Neural crest cell (in vitro differentiated cells): ENCODE results near the gene ALOX15. TPM values are rescaled to one million over a fixed set of nuclear protein-coding genes. Genes with fewer than 3 reads are reported as not detected.
"Not testable (repeated sequence)": the region's sequence is repeated elsewhere in the genome, so short reads cannot be mapped to it uniquely, and the experiment has no call there.

Experiments
- DNase-seq: peaks from one replicate; pipeline ENCODE4 v3.0.0; 2021; ENCODE audit warnings: low read depth, mixed read lengths, low spot score
- H3K27ac Mint-ChIP-seq: one replicate; pipeline ENCODE4 v1.8.0; 2021; ENCODE audit warnings: mild to moderate bottlenecking, mixed read lengths; ENCODE audit not compliant: unreplicated experiment
- H3K27me3 Mint-ChIP-seq: 2 replicates; pipeline ENCODE4 v1.8.0; 2021; ENCODE audit warnings: low read depth, mild to moderate bottlenecking, mixed read lengths
- H3K36me3 Mint-ChIP-seq: 2 replicates; pipeline ENCODE4 v1.8.0; 2021; ENCODE audit warnings: low read depth, mild to moderate bottlenecking, mixed read lengths
- H3K4me1 Mint-ChIP-seq: 2 replicates; pipeline ENCODE4 v1.8.0; 2021; ENCODE audit warnings: mixed read lengths
- H3K4me3 Mint-ChIP-seq: one replicate; pipeline ENCODE4 v1.8.0; 2021; ENCODE audit warnings: mild to moderate bottlenecking, mixed read lengths
- H3K9me3 Mint-ChIP-seq: 2 replicates; pipeline ENCODE4 v1.8.0; 2021; ENCODE audit warnings: mixed read lengths
- total RNA-seq: library from RNA; stranded (reverse); gene quantifications from 2 replicates; pipeline ENCODE4 v1.2.1, GENCODE V29; 2021
- TF ChIP-seq, protein P1 (sequence below): fragments of 200-600 bp; sonication (generic); conservative IDR thresholded peaks from 2 replicates; pipeline ENCODE4 v1.5.0; 2021; ENCODE audit warnings: antibody characterized with exemption, mild to moderate bottlenecking

The ALOX15 gene
- total RNA-seq, 1 donor from 2014 or later: 0.33 TPM

DNA sequence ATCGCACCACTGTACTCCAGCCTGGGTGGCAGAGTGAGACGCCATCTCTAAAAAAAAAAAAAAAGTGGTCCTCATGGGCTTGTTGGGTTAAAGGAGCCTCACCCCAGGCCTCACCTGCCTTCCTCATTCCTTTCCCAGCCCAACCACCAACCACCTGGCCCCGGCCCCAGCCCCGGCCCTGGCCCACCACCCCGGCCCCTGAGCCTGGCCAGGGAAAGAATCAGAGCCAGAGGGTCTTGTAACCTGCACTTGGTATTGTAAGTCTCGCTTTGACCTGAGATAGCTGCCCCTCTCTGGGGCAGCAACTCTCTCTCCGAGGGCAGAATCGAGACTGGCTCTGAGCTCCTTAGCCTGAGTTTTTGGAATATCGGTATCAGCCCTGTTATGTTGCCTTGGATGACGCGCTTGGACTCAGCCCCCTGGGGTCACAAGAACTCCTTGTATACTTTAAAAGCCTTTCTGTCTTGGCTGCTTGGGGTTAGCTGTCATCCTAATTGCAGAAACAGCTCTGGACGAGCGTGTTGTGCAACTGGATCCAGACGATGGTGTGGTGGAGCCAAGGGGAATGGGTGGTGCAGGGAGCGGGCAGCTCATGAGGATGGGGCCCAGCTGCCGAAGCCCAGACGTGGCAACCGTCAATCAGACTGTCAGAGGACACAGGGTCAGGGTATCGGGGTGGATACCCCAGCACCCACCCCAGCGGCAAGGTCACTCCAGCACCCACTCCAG, 42.5 kb downstream of the ALOX15 start:
- TF ChIP-seq, protein P1, sequence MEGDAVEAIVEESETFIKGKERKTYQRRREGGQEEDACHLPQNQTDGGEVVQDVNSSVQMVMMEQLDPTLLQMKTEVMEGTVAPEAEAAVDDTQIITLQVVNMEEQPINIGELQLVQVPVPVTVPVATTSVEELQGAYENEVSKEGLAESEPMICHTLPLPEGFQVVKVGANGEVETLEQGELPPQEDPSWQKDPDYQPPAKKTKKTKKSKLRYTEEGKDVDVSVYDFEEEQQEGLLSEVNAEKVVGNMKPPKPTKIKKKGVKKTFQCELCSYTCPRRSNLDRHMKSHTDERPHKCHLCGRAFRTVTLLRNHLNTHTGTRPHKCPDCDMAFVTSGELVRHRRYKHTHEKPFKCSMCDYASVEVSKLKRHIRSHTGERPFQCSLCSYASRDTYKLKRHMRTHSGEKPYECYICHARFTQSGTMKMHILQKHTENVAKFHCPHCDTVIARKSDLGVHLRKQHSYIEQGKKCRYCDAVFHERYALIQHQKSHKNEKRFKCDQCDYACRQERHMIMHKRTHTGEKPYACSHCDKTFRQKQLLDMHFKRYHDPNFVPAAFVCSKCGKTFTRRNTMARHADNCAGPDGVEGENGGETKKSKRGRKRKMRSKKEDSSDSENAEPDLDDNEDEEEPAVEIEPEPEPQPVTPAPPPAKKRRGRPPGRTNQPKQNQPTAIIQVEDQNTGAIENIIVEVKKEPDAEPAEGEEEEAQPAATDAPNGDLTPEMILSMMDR: no peak
- DNase-seq: no peak
- no peak overlapping the region for H3K4me3 Mint-ChIP-seq
- H3K9me3 Mint-ChIP-seq: no peaks in the 10 kb centered on the region
- H3K36me3 Mint-ChIP-seq: no peaks in the 10 kb centered on the region
- H3K27ac Mint-ChIP-seq: no peak overlapping the region
- H3K27me3 Mint-ChIP-seq: peaks cover 5% of the 10 kb centered on the region
- peaks cover 36% of the 10 kb centered on the region for H3K4me1 Mint-ChIP-seq

DNA sequence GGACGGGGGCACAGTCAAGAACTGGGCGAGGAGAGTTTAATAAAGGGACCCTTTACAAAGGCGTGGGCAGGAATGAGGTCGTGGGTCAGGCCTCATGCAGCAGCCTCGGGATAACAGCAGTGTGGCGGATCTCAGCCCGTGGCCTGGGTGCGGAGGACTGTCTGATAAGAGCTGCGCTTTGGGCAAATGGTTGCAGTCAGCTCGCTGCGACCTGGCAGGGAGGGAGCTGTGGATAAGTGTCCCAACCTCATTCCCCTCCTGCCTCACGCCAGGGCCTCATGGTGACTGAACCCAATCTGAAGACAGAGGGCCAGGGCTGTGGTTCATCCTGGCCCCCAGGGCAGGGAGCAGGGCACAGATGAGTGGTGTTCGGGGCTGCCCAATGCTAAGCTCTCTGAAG, 43.5 kb downstream of the ALOX15 start:
- Mint-ChIP-seq H3K27ac (no peak overlapping the region), H3K36me3 (no peaks in the 10 kb centered on the region), H3K4me3 (no peak overlapping the region), H3K27me3 (peaks cover 5% of the 10 kb centered on the region), H3K9me3 (no peaks in the 10 kb centered on the region), H3K4me1 (peaks cover 41% of the 10 kb centered on the region)
- no peak for DNase-seq
- TF ChIP-seq, protein P1: no peak

DNA sequence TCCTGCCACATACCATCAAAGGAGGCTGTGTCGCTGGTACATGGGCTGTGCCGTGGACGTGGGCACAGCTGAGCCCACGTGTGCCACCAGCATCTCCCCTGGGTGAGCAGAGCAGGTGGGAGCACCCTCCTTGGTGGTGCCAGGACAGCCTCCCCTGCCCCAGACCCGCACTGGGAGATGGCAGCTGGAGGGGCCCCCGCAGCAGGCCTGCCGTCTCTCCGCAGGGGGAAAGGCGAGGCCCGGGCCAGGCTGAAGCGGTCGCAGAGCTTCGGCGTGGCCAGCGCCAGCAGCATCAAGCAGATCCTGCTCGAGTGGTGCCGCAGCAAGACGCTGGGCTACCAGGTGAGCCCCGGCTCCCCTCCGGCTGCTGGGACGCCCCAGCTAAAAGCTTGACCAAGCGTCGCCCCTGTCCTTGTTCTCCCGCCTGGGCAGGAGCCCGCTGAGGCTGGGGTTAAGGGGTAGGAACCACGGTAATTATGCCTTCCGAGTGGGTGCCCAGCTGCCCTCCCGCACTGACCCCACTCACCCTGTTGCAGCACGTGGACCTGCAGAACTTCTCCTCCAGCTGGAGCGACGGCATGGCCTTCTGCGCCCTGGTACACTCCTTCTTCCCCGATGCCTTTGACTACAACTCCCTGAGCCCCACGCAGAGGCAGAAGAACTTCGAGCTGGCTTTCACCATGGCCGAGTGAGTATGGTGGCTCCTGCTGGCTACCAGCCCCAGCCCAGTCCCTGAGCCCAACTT, 44.7 kb downstream of the ALOX15 start:
- H3K27me3 Mint-ChIP-seq: peaks cover 8% of the 10 kb centered on the region

DNA sequence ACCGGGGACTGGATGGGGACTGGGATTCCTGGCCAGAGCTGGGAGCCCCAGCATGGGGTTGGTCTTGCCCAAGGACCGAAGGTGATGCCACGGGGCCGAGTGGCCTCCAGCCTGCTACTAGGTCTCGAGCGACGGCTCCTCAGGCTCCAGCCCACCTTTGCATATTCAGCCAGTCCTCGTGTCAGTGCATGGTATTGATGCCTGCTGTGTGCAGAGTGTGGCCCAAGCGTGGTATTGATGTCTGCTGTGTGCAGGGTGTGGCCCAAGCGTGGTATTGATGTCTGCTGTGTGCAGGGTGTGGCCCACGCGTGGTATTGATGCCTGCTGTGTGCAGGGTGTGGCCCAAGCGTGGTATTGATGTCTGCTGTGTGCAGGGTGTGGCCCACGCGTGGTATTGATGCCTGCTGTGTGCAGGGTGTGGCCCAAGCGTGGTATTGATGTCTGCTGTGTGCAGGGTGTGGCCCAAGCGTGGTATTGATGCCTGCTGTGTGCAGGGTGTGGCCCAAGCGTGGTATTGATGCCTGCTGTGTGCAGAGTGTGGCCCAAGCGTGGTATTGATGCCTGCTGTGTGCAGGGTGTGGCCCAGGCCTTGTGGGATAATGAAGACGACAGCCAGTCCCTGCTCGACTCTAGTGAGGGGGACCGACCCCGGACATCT, 45.7 kb downstream of the ALOX15 start:
- H3K4me3 Mint-ChIP-seq, DNase-seq, H3K9me3 Mint-ChIP-seq, H3K36me3 Mint-ChIP-seq, H3K27ac Mint-ChIP-seq, H3K27me3 Mint-ChIP-seq: not testable (repeated sequence)
- H3K4me1 Mint-ChIP-seq: peaks cover 40% of the 10 kb centered on the region

More for the DNA sequence above, 44.7 kb downstream of the ALOX15 start:
- TF ChIP-seq, protein P1: no peak
- DNase-seq: no peak
- Mint-ChIP-seq H3K4me1 (peaks cover 41% of the 10 kb centered on the region), H3K27ac (no peak overlapping the region), H3K9me3 (no peaks in the 10 kb centered on the region), H3K4me3 (no peak overlapping the region), H3K36me3 (no peaks in the 10 kb centered on the region)

DNA sequence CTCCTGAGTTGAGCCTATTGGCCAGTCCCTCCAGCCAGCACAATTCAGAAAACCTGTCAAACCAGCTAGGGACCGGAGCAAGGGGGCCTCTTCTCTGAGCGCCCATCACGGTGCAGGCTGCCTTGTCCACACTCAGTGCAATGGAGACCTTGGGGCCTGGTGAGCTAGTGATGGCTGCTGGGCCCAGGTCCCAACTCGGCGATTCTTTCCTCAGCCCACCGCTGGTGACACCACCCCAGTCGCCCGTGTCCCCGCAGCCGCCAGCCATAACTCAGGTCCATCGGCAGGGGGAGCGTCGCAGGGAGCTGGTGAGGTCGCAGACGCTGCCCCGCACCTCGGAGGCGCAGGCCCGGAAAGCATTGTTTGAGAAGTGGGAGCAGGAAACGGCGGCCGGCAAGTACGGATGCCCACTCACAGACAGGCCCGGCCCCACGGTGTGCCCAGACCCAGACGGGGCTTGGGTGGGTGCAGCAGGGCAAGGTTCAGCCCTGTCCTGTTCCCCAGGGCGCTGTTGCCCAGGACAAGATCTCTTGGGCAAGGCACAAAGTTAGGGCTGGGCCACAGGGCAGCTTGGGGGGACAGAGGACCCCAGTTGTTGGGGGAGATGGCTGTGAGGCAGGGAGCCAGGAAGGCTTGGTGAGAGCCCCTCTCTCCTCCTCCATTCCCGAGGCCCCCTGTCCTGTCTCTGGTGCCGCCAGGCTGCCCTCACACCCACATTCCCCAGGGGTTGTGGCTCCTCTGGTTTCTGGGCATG, 46.4 kb downstream of the ALOX15 start:
- Mint-ChIP-seq H3K4me1 (peaks cover 33% of the 10 kb centered on the region), H3K27me3 (peaks cover 12% of the 10 kb centered on the region), H3K4me3 (no peak overlapping the region), H3K9me3 (no peaks in the 10 kb centered on the region), H3K27ac (peak overlapping the region; percentile 84), H3K36me3 (no peaks in the 10 kb centered on the region)
- TF ChIP-seq, protein P1: peak; percentile 58
- DNase-seq: peak; percentile 54
